ENCODE results near the gene TXLNG.

GRCh38 chrX:16856744-16857143 is 70.5 kb downstream of the TXLNG start:
- TF ChIP-seq GATA3 (IDR thresholded peaks at IDR 0.05; ENCODE audit: low read depth, low read length) (no peak), GATA2 (IDR thresholded peaks at IDR 0.05; ENCODE audit: low read depth, low read length) (no peak)
